ENCODE results near the gene SNAI3.

The SNAI3 gene

GRCh38 chr16:88649195-88649923 is 36.9 kb downstream of the SNAI3 start:
- peak; percentile 26 for DNase-seq

GRCh38 chr16:88647178-88648070 is 38.9 kb downstream of the SNAI3 start:
- no peak for DNase-seq

GRCh38 chr16:88646345-88647034 is 39.8 kb downstream of the SNAI3 start:
- no peak for DNase-seq

GRCh38 chr16:88645941-88646340 is 40.4 kb downstream of the SNAI3 start:
- DNase-seq: no peak

- no peak for DNase-seq
These were observed 40.9 kb downstream of the SNAI3 start for GRCh38 chr16:88645455-88645854.

DNA sequence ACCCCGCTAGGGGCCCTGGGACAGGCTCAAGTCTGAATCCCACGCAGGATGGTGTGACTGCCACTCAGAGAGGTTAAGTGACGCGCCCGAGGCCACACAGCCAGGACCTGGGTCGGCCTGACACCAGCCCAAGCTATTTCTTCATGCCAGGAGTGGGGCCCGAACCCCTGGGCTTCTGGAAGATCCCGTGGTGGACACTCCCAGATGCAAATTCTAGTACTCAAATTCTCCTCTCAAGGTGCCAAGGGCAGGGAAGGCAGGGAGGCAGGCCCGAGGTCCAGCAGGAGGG is 42.7 kb downstream of the SNAI3 start:
- no peak for DNase-seq

GRCh38 chr16:88642881-88643643 is 43.2 kb downstream of the SNAI3 start:
- DNase-seq: no peak

- no peak for DNase-seq
These were observed 45.6 kb downstream of the SNAI3 start for GRCh38 chr16:88640498-88641247.

- no peak for DNase-seq
These were observed 46.2 kb downstream of the SNAI3 start for GRCh38 chr16:88640039-88640495.

GRCh38 chr16:88639231-88640038 is 46.9 kb downstream of the SNAI3 start:
- DNase-seq: no peak

DNA sequence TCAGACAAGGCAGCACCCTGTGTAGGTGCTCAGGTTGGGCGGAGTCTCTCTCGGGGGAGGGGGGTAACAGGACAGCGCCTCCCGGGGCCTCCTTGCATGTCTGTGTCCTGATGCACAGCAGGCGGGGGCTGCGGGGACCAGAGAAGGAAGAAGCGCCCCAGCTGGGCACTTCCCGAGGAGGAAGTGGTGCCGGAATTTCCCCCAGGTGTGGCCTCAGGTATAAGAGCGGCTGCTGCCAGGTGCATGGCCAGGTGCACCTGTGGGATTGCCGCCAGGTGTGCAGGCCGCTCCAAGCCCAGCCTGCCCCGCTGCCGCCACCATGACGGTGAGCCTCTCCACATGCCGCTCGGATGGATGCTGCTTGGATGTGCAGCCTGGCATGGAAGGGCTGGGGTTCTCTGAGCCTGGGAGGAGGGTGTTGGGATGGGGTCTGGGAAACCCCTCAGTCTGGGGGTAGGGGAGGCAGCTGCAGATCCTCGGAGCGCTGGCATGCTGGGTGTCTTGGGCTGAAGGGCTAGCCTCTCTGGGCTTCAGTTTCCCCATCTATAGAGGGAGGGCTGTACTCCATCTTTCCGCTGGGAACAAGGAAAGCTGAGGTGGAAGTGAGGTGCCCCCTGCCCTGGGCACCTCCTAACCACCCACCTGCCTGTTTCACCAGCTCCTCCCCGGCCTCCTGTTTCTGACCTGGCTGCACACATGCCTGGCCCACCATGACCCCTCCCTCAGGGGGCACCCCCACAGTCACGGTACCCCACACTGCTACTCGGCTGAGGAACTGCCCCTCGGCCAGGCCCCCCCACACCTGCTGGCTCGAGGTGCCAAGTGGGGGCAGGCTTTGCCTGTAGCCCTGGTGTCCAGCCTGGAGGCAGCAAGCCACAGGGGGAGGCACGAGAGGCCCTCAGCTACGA is 47.7 kb downstream of the SNAI3 start, which contains the start of gene IL17C:
IL17C (plus strand) TSS at position 250 of the 908 bp plus-strand sequence; CDS start at position 320, 70 bp downstream.
- DNase-seq: peak; percentile 46

DNA sequence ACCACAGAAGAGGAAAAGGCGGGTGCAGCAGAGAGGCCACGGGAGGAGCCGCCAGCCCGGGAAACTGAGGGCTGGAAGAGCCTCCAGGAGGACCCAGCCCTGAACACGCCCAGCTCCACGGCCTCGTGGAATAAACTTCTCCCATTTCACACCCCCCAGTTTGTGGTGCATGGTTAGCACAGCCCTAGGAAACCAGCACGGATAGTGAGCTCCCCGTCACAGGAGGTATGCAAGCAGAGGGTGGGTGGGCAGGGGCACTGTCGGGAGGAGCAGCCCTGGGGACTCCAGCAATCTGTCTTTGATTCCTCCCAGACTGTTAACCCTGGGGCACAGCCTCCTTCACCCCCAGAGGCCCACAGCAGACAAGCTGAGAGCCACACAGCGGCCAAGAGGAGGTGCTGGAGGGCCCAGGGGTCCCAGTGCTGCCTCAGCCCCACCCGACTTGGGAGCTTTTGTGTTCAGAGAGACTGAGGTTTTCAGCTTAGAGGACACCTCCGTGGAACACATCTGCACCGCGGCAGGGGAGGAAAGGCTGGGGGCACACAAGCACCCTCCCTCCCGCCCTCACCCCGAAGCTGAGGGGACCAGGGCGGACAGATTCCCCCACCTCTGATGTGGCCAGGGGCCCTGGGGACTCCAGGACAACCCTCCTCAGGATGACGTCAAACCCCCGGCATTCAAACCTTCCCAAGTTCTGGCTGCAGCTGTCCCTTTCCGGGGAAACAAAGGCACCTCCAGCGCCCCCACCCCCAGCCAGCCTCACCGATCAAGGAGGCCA is 49.6 kb downstream of the SNAI3 start:
- no peak for DNase-seq

DNA sequence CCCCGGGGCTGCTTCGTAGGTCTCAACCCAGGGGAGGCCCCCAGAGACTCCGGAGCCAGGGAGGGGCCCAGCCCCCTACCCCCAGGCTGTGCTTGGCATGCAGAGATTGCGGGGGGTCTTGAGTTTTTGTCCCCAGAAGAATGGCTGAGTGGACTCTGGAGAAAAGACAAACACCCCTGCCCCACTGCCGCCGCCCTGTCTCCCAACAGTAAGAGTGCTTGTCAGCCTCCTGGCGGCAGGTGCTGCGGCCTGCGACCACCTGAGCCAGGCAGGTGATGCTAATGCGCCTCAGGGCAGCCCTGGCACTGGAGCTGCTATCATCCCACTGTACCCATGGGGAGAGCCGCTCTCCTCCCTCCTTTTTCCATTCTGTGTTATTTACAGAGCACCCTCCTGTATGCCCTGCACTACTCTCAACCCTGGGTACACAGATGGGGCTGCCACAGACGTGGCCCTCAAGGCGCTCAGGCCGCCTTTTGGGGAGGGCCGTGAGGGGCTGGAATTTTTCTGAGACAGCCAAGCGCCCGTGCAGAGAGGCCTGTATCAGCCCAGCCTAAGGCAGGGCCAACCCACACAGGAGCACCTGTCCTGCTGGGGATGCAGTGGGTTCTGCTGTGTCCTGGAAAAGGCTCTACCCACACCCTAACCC is 50.5 kb downstream of the SNAI3 start:
- no peak for DNase-seq

- no peak for DNase-seq
These were observed 51.2 kb downstream of the SNAI3 start for GRCh38 chr16:88634994-88635670.

- no peak for DNase-seq
These were observed 51.9 kb downstream of the SNAI3 start for GRCh38 chr16:88634141-88634993.

GRCh38 chr16:88633684-88634140 is 52.6 kb downstream of the SNAI3 start:
- DNase-seq: no peak

- DNase-seq: no peak
These were observed 53.7 kb downstream of the SNAI3 start for GRCh38 chr16:88632587-88632930.

Measured in NCI-H774 (cell line).